HG02642 (cell line): ENCODE results near the gene METAP2.

ENCODE experiments used
- ATAC-seq: cut with Tn5 transposase; IDR thresholded peaks from one replicate; pipeline ENCODE4 v1.9.1; 2021; ENCODE audit warnings: mild to moderate bottlenecking; ENCODE audit not compliant: unreplicated experiment, poor library complexity

The METAP2 gene

DNA sequence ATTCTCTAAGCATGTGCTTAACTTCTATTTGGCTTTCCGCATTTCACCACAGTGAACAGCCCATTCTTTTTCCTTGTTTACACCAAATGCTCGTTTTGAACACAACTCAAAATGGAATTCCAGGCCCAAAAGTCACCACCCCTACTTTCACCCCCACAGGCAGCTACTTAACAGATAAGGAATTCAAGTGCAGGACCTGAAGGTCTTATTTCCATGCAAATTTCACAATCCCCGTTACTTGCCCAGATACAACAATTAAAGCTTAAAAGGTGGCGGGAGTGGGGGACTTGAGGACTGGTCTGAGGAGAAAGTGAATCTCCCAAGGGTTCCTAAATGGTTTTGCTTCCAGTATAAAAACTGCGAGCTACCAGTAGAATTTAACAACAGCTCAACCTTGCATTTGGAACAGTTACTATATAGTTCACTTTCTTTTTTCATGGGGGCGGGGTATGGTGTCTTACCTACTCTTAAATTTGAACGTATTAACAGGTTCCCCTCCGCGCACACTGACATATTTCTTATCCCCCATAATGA is 73.6 kb downstream of the METAP2 start:
- no peak for ATAC-seq

GRCh38 chr12:95548056-95548538 is 74.1 kb downstream of the METAP2 start:
- ATAC-seq, result no peak

DNA sequence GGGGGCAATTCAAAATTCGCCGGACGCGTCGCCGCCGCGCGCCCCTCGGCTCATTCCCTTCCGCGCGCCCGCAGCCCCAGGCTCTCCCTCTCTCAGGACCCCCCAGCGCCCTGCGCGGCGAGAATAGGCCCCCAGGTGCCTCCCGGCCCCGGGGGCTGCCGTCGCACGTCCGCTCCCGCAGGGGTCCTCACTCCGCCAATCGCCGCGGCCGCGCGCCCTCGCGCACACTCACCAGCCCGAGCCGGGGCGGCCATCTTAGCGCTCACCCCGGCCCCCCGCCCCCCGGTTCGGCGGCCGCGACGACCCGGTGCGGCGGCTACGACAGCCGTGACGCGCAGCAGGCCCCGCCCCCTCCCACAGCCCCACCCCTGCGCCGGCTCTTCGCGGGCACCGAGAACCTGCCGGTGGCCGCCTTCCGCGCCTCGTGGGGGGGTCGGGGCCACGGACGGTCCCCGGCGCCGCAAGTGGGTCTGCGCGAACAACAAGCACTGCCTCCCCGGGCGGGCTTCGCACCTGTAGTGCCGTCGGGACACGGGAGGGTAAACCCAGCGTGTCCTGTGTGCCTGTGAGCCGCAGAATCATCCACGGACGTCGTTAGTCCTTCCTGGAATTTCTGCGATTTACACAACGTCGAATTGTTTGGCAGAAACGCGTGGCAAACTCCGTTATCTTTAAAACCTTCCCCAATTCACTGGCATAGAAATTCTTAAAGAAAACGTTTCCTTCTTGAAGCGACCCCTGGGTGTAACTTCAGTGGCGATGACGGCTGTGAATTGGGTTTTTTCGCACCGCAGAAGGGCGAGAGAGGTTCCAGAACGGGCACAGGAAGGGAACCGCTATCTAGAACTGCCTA is 74.8 kb downstream of the METAP2 start:
- no peak for ATAC-seq

DNA sequence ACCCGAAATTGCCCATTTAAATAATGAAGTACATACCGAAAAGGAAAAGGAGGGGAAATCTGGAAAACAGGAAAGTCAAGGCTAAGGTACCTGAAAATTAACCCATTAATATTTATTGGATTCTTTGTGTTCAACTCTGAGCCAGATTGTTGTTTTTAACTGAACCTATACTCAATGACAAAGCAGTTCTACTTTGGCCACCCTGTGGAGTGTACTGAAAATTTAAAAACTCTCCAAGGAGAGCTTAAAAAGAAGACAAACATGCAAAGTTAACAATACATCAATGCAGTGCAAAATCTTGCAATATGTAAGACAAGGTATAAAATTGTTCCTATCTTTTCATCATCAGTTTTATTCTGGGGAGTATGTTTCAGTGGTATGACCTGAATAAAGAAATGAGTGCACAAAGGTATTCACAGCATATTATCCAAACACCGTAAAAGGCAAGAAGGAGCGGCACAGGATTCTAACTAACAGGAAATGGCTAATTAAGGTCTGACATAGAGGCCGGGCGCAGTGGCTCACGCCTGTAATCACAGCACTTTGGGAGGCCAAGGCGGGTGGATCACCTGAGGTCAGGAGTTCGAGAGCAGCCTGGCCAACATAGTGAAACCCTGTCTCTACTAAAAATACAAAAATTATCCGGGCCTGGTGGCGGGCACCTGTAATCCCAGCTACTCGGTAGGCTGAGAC is 75.6 kb downstream of the METAP2 start:
- ATAC-seq, result no peak

DNA sequence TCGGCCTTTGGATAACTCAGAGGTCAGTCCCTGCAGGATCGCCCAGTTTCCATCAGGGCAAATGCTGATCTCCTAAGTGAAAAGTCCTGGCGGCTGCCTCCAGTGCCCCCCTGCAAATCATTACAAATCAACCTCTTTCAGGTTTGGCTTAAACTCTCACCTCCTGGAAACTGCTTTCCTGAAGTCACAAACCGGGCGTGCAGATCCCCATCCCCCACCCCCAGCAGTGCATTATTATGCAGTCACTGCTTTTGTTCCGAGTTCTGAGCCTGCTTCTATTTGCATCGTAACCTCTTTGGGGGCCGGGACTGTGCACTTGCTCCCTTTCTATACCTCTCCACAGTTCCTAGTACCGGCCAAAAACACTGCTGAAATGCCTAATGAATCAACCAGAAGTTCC is 77.4 kb downstream of the METAP2 start, which contains the start of gene USP44:
USP44 (minus strand) TSS at position 172 of the 400 bp plus-strand sequence. CDS start 17,220 bp downstream, outside the sequence.
- ATAC-seq, result no peak

- ATAC-seq, result no peak
Observed at GRCh38 chr12:95551913-95552516, 78.1 kb downstream of the METAP2 start.

GRCh38 chr12:95553197-95553943 is 79.4 kb downstream of the METAP2 start:
- no peak for ATAC-seq

- ATAC-seq, result no peak
Observed at GRCh38 chr12:95554532-95555071, 80.7 kb downstream of the METAP2 start.

DNA sequence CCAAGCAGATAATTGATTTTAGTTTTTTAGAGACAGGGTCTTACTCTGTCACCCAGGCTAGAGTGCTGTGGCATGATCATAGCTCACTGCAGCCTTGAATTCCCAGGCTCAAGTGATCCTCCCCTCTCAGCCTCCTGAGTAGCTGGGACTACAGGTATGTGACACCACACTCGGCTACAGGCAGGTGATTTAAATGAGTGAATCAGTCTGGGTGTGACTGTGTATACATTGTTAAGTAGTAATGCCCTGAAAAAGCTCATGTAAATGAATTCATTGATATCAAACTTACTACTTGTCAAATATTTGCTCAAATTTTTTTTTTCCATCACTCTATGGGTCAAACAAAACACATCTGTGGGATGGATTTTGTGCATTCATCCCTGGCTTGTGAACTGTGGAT is 83.7 kb downstream of the METAP2 start:
- no peak for ATAC-seq
